HepG2 (cell line): ENCODE data around the gene SZRD1. TPM values are rescaled to one million over a fixed set of nuclear protein-coding genes. Genes with fewer than 3 reads are reported as not detected.

Experiments
- HNF4A ChIP-seq: sonication (generic); formaldehyde crosslinking; IDR thresholded peaks from 2 replicates; pipeline ENCODE4 v1.4.0; 2020; ENCODE audit warnings: missing genetic modification reagents
- NR2F1 ChIP-seq, 2 experiments: fragments of 450-650 bp in 1 of 2; formaldehyde crosslinking in 1 of 2; IDR thresholded peaks; 2 replicates each; pipeline versions ENCODE4 v1.5.0 to v1.6.1; 2016 to 2020; ENCODE audit warnings: mild to moderate bottlenecking in 1 of 2, missing compliant biosample characterization in 1 of 2, missing genetic modification reagents in 1 of 2, moderate library complexity in 1 of 2
- RELA ChIP-seq: sonication (generic); formaldehyde crosslinking; IDR thresholded peaks from 2 replicates; pipeline ENCODE4 v1.4.0; 2020; ENCODE audit warnings: missing genetic modification reagents
- SNRNP70 ChIP-seq: fragments of 200-400 bp; formaldehyde crosslinking; IDR thresholded peaks from 2 replicates; pipeline ENCODE4 v1.6.1; 2017; ENCODE audit warnings: mild to moderate bottlenecking, low read depth, low read length, moderate library complexity
- STAT6 ChIP-seq: sonication (generic); formaldehyde crosslinking; IDR thresholded peaks from 2 replicates; pipeline ENCODE4 v1.4.0; 2020; ENCODE audit warnings: missing genetic modification reagents, mild to moderate bottlenecking, borderline replicate concordance
- ZMYM3 ChIP-seq: sonication (generic); formaldehyde crosslinking; IDR thresholded peaks from 2 replicates; pipeline ENCODE4 v1.5.1; 2020; ENCODE audit warnings: mild to moderate bottlenecking, missing genetic modification reagents
- ZNF496 ChIP-seq: sonication (generic); formaldehyde crosslinking; IDR thresholded peaks from 2 replicates; pipeline ENCODE4 v1.8.1; 2023; ENCODE audit warnings: mild to moderate bottlenecking, moderate library complexity, missing genetic modification reagents; ENCODE audit not compliant: insufficient replicate concordance
- ZNF605 ChIP-seq: sonication (generic); formaldehyde crosslinking; IDR thresholded peaks from 2 replicates; pipeline ENCODE4 v1.8.0; 2022; ENCODE audit warnings: mild to moderate bottlenecking, missing genetic modification reagents
- polyA plus RNA-seq, 8 experiments: library from polyadenylated mRNA; depleted of rRNA in 3 of 8; stranded (reverse) in 7 of 8; unstranded in 1 of 8; fragments of >200 nt; fragmentation: Illumina TruSeq in 4 of 8; extraction: Trizol in 4 of 8; gene quantifications; 2 replicates each; pipeline versions ENCODE4 v1.2.1 to v1.2.3, GENCODE V29; 2011 to 2016; ENCODE audit warnings: low read depth in 4 of 8, missing spikeins in 1 of 8, mixed read lengths in 1 of 8; ENCODE audit not compliant: insufficient read depth in 1 of 8
- total RNA-seq, 5 experiments: library from RNA; depleted of rRNA; stranded (reverse); fragments of >200 nt; fragmentation: Illumina TruSeq; extraction: Trizol; gene quantifications; 2 replicates each; pipeline ENCODE4 v1.2.3, GENCODE V29; 2016; ENCODE audit warnings: low read depth in 1 of 5
- TF ChIP-seq, protein P1 (sequence below): sonication (generic); formaldehyde crosslinking; IDR thresholded peaks from 2 replicates; pipeline ENCODE4 v1.4.0; 2020; ENCODE audit warnings: missing genetic modification reagents, mild to moderate bottlenecking, borderline replicate concordance
- TF ChIP-seq, protein P2 (sequence below): sonication (generic); formaldehyde crosslinking; IDR thresholded peaks from 2 replicates; pipeline ENCODE4 v1.4.0; 2020; ENCODE audit warnings: missing genetic modification reagents
- TF ChIP-seq, protein P3 (sequence below): sonication (generic); formaldehyde crosslinking; IDR thresholded peaks from 2 replicates; pipeline ENCODE4 v1.9.0; 2021; ENCODE audit warnings: missing genetic modification reagents, borderline replicate concordance
- TF ChIP-seq, protein P4 (sequence below): sonication (generic); formaldehyde crosslinking; IDR thresholded peaks from 2 replicates; pipeline ENCODE4 v1.5.1; 2020; ENCODE audit warnings: mild to moderate bottlenecking, missing genetic modification reagents
- TF ChIP-seq, protein P5 (sequence below): sonication (generic); formaldehyde crosslinking; IDR thresholded peaks from 2 replicates; pipeline ENCODE4 v1.5.1; 2020; ENCODE audit warnings: mild to moderate bottlenecking, missing genetic modification reagents, borderline replicate concordance

Gene SZRD1
- total and polyA plus RNA-seq, 2 of the 13 experiments (the other 11 are each of a cell fraction or from before 2014, with no cell fraction given) = 28.5 to 41.4 TPM

DNA sequence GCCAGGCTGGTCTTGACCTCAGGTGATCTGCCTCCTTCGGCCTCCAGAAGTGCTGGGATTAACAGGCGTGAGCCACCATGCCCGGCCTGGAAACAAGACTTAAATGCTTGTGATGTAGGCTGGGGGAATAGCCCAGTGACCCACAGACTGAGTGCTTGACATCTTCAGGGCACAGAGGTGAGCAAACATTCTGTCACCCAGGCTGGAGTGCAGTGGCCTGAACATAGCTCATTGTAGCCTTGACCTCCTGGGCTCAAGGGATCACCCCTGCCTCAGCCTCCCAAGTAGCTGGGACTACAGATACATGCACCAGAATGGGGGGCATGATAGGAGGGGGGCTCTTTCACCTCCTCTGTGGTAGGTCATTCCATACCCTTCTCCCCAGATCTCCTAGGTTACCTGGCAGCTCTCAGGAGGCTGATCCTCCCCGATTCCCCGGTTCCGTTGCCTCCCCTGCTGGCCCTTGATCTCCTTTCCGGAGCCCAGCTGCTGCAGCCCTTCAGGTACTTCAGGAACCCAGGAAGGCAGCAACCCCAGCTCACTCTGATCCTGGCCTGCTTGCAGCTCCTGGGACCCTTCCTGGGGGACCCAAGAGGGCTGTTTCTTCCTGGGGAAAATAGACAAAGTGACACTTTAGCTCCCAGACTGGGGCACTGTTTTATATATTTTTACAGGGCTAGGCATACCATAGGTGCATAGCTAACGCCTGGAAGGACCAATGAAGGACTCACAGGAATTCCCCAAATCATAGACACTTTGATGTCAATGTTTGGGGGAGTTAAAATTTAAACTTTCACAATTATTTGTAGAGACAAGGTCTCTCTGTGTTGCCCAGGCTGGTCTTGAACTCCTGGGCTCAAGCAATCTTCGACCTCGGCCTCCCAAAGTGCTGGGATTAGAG lies 58.3 kb downstream of the SZRD1 start (continued):
- peak; percentile 92; the same call in 1 of the 2 replicates for TF ChIP-seq RELA (CRISPR knock-in tag)
- peak; percentile 23; the same call in 1 of the 2 replicates for TF ChIP-seq ZNF605 (CRISPR knock-in tag)
- TF ChIP-seq, protein P1, sequence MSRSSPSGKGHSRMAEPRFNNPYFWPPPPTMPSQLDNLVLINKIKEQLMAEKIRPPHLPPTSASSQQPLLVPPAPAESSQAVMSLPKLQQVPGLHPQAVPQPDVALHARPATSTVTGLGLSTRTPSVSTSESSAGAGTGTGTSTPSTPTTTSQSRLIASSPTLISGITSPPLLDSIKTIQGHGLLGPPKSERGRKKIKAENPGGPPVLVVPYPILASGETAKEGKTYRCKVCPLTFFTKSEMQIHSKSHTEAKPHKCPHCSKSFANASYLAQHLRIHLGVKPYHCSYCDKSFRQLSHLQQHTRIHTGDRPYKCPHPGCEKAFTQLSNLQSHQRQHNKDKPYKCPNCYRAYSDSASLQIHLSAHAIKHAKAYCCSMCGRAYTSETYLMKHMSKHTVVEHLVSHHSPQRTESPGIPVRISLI = peak; percentile 17; the same call in 1 of the 2 replicates
- no peak for TF ChIP-seq STAT6 (CRISPR knock-in tag)
- TF ChIP-seq, protein P2, sequence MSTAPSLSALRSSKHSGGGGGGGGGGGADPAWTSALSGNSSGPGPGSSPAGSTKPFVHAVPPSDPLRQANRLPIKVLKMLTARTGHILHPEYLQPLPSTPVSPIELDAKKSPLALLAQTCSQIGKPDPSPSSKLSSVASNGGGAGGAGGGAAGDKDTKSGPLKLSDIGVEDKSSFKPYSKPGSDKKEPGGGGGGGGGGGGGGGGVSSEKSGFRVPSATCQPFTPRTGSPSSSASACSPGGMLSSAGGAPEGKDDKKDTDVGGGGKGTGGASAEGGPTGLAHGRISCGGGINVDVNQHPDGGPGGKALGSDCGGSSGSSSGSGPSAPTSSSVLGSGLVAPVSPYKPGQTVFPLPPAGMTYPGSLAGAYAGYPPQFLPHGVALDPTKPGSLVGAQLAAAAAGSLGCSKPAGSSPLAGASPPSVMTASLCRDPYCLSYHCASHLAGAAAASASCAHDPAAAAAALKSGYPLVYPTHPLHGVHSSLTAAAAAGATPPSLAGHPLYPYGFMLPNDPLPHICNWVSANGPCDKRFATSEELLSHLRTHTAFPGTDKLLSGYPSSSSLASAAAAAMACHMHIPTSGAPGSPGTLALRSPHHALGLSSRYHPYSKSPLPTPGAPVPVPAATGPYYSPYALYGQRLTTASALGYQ = no peak
- peak; percentile 66 for TF ChIP-seq HNF4A (CRISPR knock-in tag)
- no peak; the same call in 1 of the 2 replicates for TF ChIP-seq ZMYM3
- TF ChIP-seq, protein P3, sequence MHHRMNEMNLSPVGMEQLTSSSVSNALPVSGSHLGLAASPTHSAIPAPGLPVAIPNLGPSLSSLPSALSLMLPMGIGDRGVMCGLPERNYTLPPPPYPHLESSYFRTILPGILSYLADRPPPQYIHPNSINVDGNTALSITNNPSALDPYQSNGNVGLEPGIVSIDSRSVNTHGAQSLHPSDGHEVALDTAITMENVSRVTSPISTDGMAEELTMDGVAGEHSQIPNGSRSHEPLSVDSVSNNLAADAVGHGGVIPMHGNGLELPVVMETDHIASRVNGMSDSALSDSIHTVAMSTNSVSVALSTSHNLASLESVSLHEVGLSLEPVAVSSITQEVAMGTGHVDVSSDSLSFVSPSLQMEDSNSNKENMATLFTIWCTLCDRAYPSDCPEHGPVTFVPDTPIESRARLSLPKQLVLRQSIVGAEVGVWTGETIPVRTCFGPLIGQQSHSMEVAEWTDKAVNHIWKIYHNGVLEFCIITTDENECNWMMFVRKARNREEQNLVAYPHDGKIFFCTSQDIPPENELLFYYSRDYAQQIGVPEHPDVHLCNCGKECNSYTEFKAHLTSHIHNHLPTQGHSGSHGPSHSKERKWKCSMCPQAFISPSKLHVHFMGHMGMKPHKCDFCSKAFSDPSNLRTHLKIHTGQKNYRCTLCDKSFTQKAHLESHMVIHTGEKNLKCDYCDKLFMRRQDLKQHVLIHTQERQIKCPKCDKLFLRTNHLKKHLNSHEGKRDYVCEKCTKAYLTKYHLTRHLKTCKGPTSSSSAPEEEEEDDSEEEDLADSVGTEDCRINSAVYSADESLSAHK = no peak
- TF ChIP-seq, protein P4, sequence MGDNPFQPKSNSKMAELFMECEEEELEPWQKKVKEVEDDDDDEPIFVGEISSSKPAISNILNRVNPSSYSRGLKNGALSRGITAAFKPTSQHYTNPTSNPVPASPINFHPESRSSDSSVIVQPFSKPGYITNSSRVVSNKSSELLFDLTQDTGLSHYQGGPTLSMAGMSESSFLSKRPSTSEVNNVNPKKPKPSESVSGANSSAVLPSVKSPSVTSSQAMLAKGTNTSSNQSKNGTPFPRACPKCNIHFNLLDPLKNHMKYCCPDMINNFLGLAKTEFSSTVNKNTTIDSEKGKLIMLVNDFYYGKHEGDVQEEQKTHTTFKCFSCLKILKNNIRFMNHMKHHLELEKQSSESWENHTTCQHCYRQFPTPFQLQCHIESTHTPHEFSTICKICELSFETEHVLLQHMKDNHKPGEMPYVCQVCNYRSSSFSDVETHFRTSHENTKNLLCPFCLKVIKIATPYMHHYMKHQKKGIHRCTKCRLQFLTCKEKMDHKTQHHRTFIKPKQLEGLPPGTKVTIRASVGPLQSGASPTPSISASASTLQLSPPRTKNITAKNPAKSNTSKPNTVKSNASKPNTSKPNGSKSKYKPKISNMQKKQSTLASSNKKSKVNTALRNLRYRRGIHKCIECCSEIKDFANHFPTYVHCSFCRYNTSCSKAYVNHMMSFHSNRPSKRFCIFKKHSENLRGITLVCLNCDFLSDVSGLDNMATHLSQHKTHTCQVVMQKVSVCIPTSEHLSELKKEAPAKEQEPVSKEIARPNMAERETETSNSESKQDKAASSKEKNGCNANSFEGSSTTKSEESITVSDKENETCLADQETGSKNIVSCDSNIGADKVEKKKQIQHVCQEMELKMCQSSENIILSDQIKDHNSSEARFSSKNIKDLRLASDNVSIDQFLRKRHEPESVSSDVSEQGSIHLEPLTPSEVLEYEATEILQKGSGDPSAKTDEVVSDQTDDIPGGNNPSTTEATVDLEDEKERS (CRISPR knock-in tag) = no peak
- TF ChIP-seq SNRNP70 = no peak
- TF ChIP-seq NR2F1 (CRISPR knock-in tag; IDR thresholded peaks at IDR 0.05) = peak; percentile 52 to 63; a peak in 2 of 4 replicates
- TF ChIP-seq, protein P5, sequence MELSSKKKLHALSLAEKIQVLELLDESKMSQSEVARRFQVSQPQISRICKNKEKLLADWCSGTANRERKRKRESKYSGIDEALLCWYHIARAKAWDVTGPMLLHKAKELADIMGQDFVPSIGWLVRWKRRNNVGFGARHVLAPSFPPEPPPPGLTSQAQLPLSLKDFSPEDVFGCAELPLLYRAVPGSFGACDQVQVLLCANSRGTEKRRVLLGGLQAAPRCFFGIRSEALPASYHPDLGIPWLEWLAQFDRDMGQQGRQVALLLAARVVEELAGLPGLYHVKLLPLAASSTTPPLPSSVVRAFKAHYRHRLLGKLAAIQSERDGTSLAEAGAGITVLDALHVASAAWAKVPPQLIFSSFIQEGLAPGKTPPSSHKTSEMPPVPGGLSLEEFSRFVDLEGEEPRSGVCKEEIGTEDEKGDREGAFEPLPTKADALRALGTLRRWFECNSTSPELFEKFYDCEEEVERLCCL (CRISPR knock-in tag) = no peak
- TF ChIP-seq ZNF496 (CRISPR knock-in tag) = no peak
